ENCODE results near the gene FAM153A. TPM values are rescaled to one million over a fixed set of nuclear protein-coding genes. Genes with fewer than 3 reads are reported as not detected.
A peak's percentile ranks its signal among the peaks of the same experiment; 100 is the strongest.
"Not testable (repeated sequence)": the region's sequence is repeated elsewhere in the genome, so short reads cannot be mapped to it uniquely, and the experiment has no call there.

FAM153A gene
- total and polyA plus RNA-seq, 3 donors from 2014 or later: 75.0 to 128 (median 104) TPM

DNA sequence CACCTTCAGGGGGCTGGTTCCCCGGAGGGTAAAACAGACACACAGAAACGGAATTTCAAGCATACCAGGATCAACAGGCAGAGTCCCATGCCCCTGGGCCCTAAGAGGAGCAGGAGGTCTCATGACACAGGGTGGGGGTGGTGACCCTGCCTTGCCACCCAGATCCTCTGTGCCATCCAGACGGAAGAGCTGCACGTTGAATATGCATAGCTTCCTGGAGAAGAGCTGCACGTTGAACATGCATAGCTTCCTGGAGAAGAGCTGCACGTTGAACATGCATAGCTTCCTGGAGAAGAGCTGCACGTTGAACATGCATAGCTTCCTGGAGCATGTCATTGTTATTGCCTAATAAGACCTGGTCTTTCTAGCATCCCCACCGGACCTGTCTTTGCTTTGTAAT is 59.9 kb downstream of the FAM153A start:
- DNase-seq; intact Hi-C loops (cut with DNase I; ENCODE audit: low total_unique reads); H3K4me1 ChIP-seq; H3K36me3 ChIP-seq (ENCODE audit: low read depth, missing control alignments); H3K27ac ChIP-seq; H3K27me3 ChIP-seq; H3K4me3 ChIP-seq; H3K9me3 ChIP-seq: not testable (repeated sequence)
- 71 to 100% methylated on average over 1 of the region's 8 CpGs for WGBS, 2 donors

DNA sequence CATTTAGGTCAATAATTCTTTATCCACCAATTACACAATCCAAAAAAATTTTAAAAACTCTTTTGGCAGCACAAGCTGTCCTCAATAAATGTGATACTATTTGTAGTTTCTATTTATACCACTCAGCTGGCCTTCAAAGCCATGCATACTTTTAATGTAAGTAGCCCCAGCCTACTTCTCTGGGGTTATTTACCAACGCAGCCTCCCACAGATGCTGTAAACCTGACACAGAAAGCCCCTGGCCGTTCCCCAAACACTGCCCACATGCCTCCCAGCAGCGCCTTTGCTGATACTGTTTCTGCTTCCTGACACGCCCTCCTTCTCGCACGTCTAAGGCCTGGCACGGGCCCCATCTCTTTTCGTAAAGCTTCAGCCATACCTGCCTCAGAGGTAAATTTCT is 62.7 kb downstream of the FAM153A start:
- H3K9me3 ChIP-seq: not testable (repeated sequence)

DNA sequence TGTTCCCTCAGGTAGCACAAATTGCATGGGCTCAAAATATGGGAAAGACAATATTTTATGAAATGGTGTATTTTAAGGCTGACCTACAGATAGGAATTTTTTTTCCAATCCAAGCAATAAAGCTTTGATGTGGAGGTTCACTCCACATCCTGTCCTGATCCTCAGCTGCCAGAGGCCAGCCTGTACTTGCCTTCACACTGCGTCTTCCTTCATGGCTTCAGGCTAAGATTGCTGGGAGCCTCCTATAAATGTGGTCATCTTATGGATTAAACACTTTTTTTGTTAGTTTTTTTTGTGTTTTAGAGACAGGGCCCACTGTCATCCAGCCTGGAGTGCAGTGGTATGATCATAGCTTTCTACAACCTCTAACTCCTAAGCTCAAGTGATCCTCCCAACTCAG is 67.3 kb downstream of the FAM153A start:
- DNase-seq; H3K4me3 ChIP-seq; H3K9me3 ChIP-seq; H3K4me1 ChIP-seq; H3K27ac ChIP-seq; H3K27me3 ChIP-seq; H3K36me3 ChIP-seq (ENCODE audit: low read depth, missing control alignments); intact Hi-C loops (cut with DNase I; ENCODE audit: low total_unique reads): not testable (repeated sequence)
- 78 to 95% methylated on average over 1 of the region's 1 CpG for WGBS, 2 donors

More for the DNA sequence above, 62.7 kb downstream of the FAM153A start:
- DNase-seq; H3K36me3 ChIP-seq (ENCODE audit: low read depth, missing control alignments); H3K27me3 ChIP-seq; H3K4me3 ChIP-seq; H3K27ac ChIP-seq; intact Hi-C loops (cut with DNase I; ENCODE audit: low total_unique reads); H3K4me1 ChIP-seq: not testable (repeated sequence)
- no CpG with 5 or more reads among the region's 8 CpGs for WGBS, 2 donors

DNA sequence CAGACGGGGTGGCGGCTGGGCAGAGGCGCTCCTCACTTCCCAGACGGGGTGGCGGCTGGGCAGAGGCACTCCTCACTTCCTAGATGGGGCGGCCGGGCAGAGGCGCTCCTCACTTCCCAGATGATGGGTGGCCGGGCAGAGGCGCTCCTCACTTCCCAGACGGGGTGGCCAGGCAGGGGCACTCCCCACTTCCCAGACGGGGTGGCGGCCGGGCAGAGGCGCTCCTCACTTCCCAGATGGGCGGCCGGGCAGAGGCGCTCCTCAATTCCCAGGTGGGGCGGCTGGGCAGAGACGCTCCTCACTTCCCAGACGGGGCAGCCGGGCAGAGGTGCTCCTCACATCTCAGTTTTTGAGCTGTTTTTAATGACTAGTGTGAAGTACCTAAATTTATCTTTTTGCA is 86.6 kb downstream of the FAM153A start:
- intact Hi-C loops (cut with DNase I; ENCODE audit: low total_unique reads); H3K9me3 ChIP-seq; H3K36me3 ChIP-seq (ENCODE audit: low read depth, missing control alignments); H3K27ac ChIP-seq; H3K4me3 ChIP-seq; DNase-seq; H3K4me1 ChIP-seq; H3K27me3 ChIP-seq: not testable (repeated sequence)
- WGBS, 2 donors: 91 to 97% methylated on average over 7 to 17 of the region's 22 CpGs

- DNase-seq; intact Hi-C loops (cut with DNase I; ENCODE audit: low total_unique reads); H3K27me3 ChIP-seq; H3K9me3 ChIP-seq; H3K27ac ChIP-seq; H3K4me1 ChIP-seq; H3K4me3 ChIP-seq; H3K36me3 ChIP-seq (ENCODE audit: low read depth, missing control alignments): not testable (repeated sequence)
- 88 to 100% methylated on average over 5 to 10 of the region's 12 CpGs for WGBS, 2 donors
Observed at GRCh38 chr5:177695356-177695930, 87.3 kb downstream of the FAM153A start.

DNA sequence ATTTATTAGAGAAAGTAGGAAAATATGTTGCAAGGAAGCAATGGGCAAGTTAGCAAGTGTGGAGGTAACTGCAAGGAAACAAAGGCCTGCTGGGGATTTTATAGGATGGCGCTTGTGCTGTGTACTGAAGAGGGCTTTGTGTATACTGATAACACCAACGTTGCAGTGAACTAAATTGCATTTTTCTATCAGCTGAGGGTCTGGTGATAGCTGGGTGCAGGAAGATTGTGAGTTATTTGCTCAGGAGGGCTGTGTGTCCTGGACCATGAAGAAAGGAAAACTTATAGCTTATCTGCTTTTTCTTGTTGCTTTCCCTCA is 88.2 kb downstream of the FAM153A start:
- H3K4me3 ChIP-seq; intact Hi-C loops (cut with DNase I; ENCODE audit: low total_unique reads); H3K36me3 ChIP-seq (ENCODE audit: low read depth, missing control alignments); H3K27ac ChIP-seq; DNase-seq; H3K27me3 ChIP-seq; H3K4me1 ChIP-seq; H3K9me3 ChIP-seq: not testable (repeated sequence)
- no CpG with 5 or more reads among the region's 2 CpGs for WGBS, 2 donors

DNA sequence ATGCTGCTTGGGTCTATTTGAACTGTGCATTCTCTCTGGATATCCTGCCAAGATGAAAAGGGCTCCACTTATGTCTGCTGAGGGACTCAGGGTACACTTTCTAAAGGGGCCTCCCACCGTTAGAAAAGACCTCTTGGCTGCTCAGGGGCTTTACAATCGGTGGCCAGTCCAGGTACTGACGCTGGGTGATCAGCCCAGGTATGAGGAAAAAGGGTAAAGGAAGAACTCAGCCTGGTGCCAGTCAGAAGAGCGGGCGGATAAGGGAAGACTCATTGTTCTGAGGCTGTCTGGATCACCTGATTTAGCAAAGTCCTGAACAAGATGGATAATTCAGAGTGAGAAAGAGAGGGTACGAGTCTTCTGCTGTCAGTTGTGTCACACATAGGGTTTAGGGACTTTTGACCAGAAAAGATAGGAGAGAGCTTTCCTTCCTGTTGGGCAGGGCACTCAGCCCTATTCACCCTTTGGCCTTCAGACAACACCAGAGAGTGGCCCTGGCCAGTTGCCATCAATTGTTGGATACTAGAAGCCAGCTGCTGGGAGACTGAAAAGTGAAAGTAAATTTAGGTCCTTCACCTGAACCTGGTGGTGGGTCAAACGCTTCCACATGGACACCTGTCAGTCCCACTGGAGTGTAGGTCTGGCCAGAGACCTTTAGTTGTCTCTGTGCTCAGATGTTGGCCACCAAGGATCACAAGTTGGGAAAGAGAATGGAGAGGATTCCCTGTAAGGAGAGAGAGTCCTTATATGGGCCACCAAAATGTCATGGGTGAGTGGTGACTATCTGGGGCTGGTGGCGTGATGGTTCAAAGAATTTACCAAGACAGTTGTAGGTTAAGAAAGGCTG is 88.8 kb downstream of the FAM153A start:
- H3K27me3 ChIP-seq; intact Hi-C loops (cut with DNase I; ENCODE audit: low total_unique reads); H3K9me3 ChIP-seq; H3K4me3 ChIP-seq; H3K36me3 ChIP-seq (ENCODE audit: low read depth, missing control alignments); H3K4me1 ChIP-seq: not testable (repeated sequence)
- DNase-seq: peak; percentile 87
- peak overlapping the region; percentile 14 to 66 for H3K27ac ChIP-seq
- WGBS, 2 donors: 73 to 80% methylated on average over 6 of the region's 8 CpGs

GRCh38 chr5:177692969-177693368 is 89.7 kb downstream of the FAM153A start:
- peak overlapping the region in 1 of 2 donors; percentile 14 for H3K27ac ChIP-seq
- H3K4me1 ChIP-seq; H3K27me3 ChIP-seq; H3K36me3 ChIP-seq (ENCODE audit: low read depth, missing control alignments); H3K9me3 ChIP-seq; H3K4me3 ChIP-seq; intact Hi-C loops (cut with DNase I; ENCODE audit: low total_unique reads); DNase-seq: not testable (repeated sequence)
- whole genome bisulfite sequencing, 2 donors: 49% methylated on average over 3 of the region's 7 CpGs; no CpG with 5 or more reads in 1 of the 2 donors

DNA sequence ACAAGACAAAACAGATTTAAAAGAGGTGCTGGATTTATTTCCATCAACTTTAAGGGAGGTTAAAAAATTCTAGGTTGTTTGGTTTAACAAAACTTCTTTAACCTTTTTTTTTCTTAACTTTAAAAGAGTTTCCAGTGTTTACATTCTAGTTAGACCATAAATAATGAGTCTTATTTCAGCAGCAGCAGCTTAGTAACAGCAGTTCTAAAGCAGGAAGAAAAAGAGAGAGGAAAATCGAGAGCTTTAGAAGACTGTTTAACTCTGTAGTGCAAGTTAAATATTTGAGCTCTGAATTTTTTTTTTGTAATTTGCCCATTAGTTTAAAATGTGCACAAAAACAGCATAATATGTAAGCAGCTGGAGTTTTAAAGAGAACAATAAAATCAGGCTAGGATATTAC is 90.2 kb downstream of the FAM153A start:
- H3K9me3 ChIP-seq; H3K4me3 ChIP-seq; H3K4me1 ChIP-seq; DNase-seq; H3K27ac ChIP-seq; intact Hi-C loops (cut with DNase I; ENCODE audit: low total_unique reads); H3K27me3 ChIP-seq; H3K36me3 ChIP-seq (ENCODE audit: low read depth, missing control alignments): not testable (repeated sequence)
- 29 to 35% methylated on average over 1 of the region's 1 CpG for WGBS, 2 donors

GRCh38 chr5:177689011-177689610 is 93.6 kb downstream of the FAM153A start:
- H3K4me3 ChIP-seq; H3K36me3 ChIP-seq (ENCODE audit: low read depth, missing control alignments); H3K4me1 ChIP-seq; H3K9me3 ChIP-seq; intact Hi-C loops (cut with DNase I; ENCODE audit: low total_unique reads); H3K27ac ChIP-seq; H3K27me3 ChIP-seq: not testable (repeated sequence)
- peak; percentile 29 for DNase-seq
- WGBS, 2 donors: 52 to 56% methylated on average over 10 to 12 of the region's 12 CpGs

GRCh38 chr5:177688091-177688490 is 94.6 kb downstream of the FAM153A start:
- H3K36me3 ChIP-seq (ENCODE audit: low read depth, missing control alignments); H3K27ac ChIP-seq; DNase-seq; H3K4me1 ChIP-seq; H3K4me3 ChIP-seq; H3K27me3 ChIP-seq; H3K9me3 ChIP-seq; intact Hi-C loops (cut with DNase I; ENCODE audit: low total_unique reads): not testable (repeated sequence)
- 90% methylated on average over 4 of the region's 32 CpGs; no CpG with 5 or more reads in 1 of the 2 donors for WGBS, 2 donors

DNA sequence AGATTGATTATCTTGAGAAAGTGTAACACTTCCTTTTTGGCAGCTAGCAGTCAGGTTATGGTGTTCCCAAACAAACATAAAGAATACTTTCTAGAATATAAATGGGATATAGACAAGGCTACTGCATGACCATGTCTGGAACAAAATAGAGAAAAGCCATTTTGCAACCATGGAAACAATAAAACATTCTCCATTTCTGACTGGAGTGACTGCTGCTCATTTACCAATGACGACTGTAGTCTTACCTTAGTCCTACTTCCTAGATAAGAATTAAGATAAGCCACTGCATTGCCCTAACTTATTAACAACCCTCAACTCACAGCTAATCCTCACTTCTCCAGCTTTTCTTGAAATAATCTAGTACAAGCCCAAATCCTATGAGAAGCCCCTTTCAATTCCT is 100.8 kb downstream of the FAM153A start:
- not testable (repeated sequence) for DNase-seq, H3K4me3 ChIP-seq
- 80 to 82% methylated on average over 1 of the region's 1 CpG for WGBS, 2 donors

More for the DNA sequence above, 100.8 kb downstream of the FAM153A start:
- H3K36me3 ChIP-seq (ENCODE audit: low read depth, missing control alignments); H3K27ac ChIP-seq; intact Hi-C loops (cut with DNase I; ENCODE audit: low total_unique reads); H3K4me1 ChIP-seq; H3K9me3 ChIP-seq; H3K27me3 ChIP-seq: not testable (repeated sequence)

All from testis (tissue), 3 donors.